Fibroblast of the aortic adventitia (primary cell): ENCODE data around the gene ANKS1A. TPM values are rescaled to one million over a fixed set of nuclear protein-coding genes. Genes with fewer than 3 reads are reported as not detected.

Experiments
- DNase-seq: peaks from one replicate; pipeline ENCODE4 v3.0.0-alpha.2; 2010; ENCODE audit warnings: low read depth
- H3K4me3 ChIP-seq: 2 replicates; pipeline ENCODE4 v1.5.1; 2011; ENCODE audit warnings: low read depth, mild to moderate bottlenecking, control low read depth, low read length, moderate library complexity
- CTCF ChIP-seq: IDR thresholded peaks from 2 replicates; pipeline ENCODE4 v1.5.1; 2011; ENCODE audit warnings: mild to moderate bottlenecking, low read length, control low read depth, inconsistent platforms; ENCODE audit not compliant: insufficient read depth
- total RNA-seq: library from RNA; depleted of rRNA; stranded (reverse); fragments of >200 nt; gene quantifications from 2 replicates; pipeline ENCODE4 v1.2.3, GENCODE V29; 2012; ENCODE audit warnings: low replicate concordance

Gene ANKS1A
- total RNA-seq, 1 donor = 7.6 TPM

- DNase-seq = no peak
- TF ChIP-seq CTCF = no peak
Measured at GRCh38 chr6:35064757-35065440, 175.8 kb downstream of the ANKS1A start.

DNA sequence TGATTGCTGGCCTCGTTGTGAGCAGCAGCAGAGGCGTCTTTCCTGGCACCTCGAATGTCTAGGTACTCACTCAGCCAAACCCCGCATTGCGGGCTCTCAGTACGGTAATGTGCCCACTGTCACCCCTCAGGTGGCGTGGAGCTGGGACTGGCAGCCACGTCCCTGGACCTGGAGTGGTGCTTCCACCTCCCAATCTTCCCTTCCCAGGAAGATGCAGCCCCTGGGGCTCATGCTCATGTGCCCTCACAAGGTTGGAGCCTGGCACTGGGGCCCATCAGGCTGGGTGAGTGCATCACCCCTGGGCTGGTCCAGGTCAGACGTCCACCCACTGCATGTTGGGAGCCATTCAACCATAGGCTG lies 176.4 kb downstream of the ANKS1A start:
- no peak overlapping the region for H3K4me3 ChIP-seq
- no peak for DNase-seq
- TF ChIP-seq CTCF = no peak

More at GRCh38 chr6:35064757-35065440, 175.8 kb downstream of the ANKS1A start:
- H3K4me3 ChIP-seq = no peak overlapping the region

- DNase-seq = no peak
- no peak for TF ChIP-seq CTCF
Measured at GRCh38 chr6:35065870-35066269, 176.8 kb downstream of the ANKS1A start.

DNA sequence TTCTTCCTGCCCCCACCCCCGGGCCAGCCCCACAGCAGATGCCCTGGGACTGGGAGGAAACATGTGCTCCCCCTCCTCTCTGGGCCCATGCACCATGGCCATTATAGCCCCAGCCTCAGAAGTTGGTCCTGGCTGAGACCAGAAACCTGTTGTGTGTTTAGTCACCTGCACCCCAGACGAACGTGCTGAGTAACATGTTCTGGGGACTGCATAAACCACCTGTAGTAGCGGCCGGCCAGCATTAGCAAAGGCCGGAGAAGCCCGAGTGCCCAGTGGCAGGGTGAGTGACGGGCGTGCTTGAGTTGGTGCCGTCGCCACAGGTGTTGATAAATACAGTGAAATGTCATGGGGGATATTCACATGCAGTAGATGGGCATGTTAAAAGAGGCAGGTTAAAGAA lies 178.2 kb downstream of the ANKS1A start:
- H3K4me3 ChIP-seq = no peak overlapping the region
- DNase-seq = no peak
- TF ChIP-seq CTCF = no peak

More at GRCh38 chr6:35065870-35066269, 176.8 kb downstream of the ANKS1A start:
- no peak overlapping the region for H3K4me3 ChIP-seq

- no peak for TF ChIP-seq CTCF
- no peak for DNase-seq
- no peak overlapping the region for H3K4me3 ChIP-seq
Measured at GRCh38 chr6:35068206-35068605, 179.2 kb downstream of the ANKS1A start.

- DNase-seq = no peak
Measured at GRCh38 chr6:35068644-35069043, 179.6 kb downstream of the ANKS1A start.

More at GRCh38 chr6:35068644-35069043, 179.6 kb downstream of the ANKS1A start:
- TF ChIP-seq CTCF = no peak
- no peak overlapping the region for H3K4me3 ChIP-seq
